ENCODE measurements around the gene NME9.

- TF ChIP-seq CTCF (IDR thresholded peaks at IDR 0.05), result no peak
- no peak for TF ChIP-seq POLR2A (IDR thresholded peaks at IDR 0.05)
- no peak for TF ChIP-seq EP300 (IDR thresholded peaks at IDR 0.05)
- TF ChIP-seq POLR2AphosphoS5 (IDR thresholded peaks at IDR 0.05), result no peak
Observed at GRCh38 chr3:138378331-138378730, 48.7 kb upstream of the NME9 start.

Data from stomach (tissue), 4 donors.